Testis (tissue), 3 donors: ENCODE data around the gene NIPSNAP3A. TPM values are rescaled to one million over a fixed set of nuclear protein-coding genes. Genes with fewer than 3 reads are reported as not detected.
A peak's percentile ranks its signal among the peaks of the same experiment; 100 is the strongest.

Experiments used
- DNase-seq: peaks from one replicate; pipeline ENCODE4 v3.0.0-alpha.2; 2019
- H3K27ac ChIP-seq, 2 donors: fragments of 200-600 bp; sonication (generic); one replicate each; pipeline ENCODE4 v1.5.1; 2019
- H3K27me3 ChIP-seq: fragments of 200-600 bp; sonication (generic); one replicate; pipeline ENCODE4 v1.5.1; 2019
- H3K36me3 ChIP-seq: fragments of 200-600 bp; sonication (generic); one replicate; pipeline ENCODE4 v1.5.1; 2017; ENCODE audit warnings: low read depth; ENCODE audit errors: missing control alignments
- H3K4me1 ChIP-seq: fragments of 200-600 bp; sonication (generic); one replicate; pipeline ENCODE4 v1.5.1; 2019
- H3K4me3 ChIP-seq, 2 donors: fragments of 200-600 bp; sonication (generic); one replicate each; pipeline ENCODE4 v1.5.1; 2017 to 2019
- H3K9me3 ChIP-seq: fragments of 200-600 bp; sonication (generic); one replicate; pipeline ENCODE4 v1.5.1; 2017
- CTCF ChIP-seq, 3 experiments: fragments of 450-650 bp in 2 of 3; fragments of 200-600 bp in 1 of 3; sonication (generic) in 1 of 3; IDR thresholded peaks; one replicate each; pipeline ENCODE4 v1.5.1; 2016 to 2019; ENCODE audit warnings: antibody characterized with exemption in 3 of 3, mild to moderate bottlenecking in 2 of 3, moderate library complexity in 1 of 3
- POLR2A ChIP-seq: fragments of 450-650 bp; IDR thresholded peaks from one replicate; pipeline ENCODE4 v1.6.1; 2017; ENCODE audit warnings: antibody characterized with exemption, mild to moderate bottlenecking, moderate library complexity
- WGBS, 2 donors: methylation state at CpG; one replicate each; pipeline ENCODE4 v1.1.5; 2018; 5-methylcytosine and 5-hydroxymethylcytosine counted together
- intact Hi-C: fragments of 100-400 bp; cut with DNase I; formaldehyde crosslinking; loops from one replicate; pipeline ENCODE4 v1.15.1; 2023; ENCODE audit warnings: low total_unique reads
- polyA plus RNA-seq: library from polyadenylated mRNA; stranded (reverse); fragments of 350-450 nt; fragmentation: Illumina TruSeq; extraction: RNeasy Lipid Tissue Mini Kit (QIAGEN cat#74804); gene quantifications from one replicate; pipeline ENCODE4 v1.2.3, GENCODE V29; 2014; ENCODE audit warnings: low read depth, low replicate concordance; ENCODE audit not compliant: insufficient read depth
- total RNA-seq, 2 donors: library from RNA; depleted of rRNA; stranded (reverse); fragments of >200 nt; gene quantifications; one replicate each; pipeline ENCODE4 v1.2.3, GENCODE V29; 2016

The NIPSNAP3A gene
- total and polyA plus RNA-seq, 3 donors from 2014 or later, result 21.6 to 28.8 (median 27.0) TPM

GRCh38 chr9:104746798-104747197 lies 685 bp upstream of the NIPSNAP3A start:
- Histone ChIP-seq H3K27ac (peak overlapping the region in 1 of 2 donors; percentile 91), H3K27me3 (no peaks in the 10 kb centered on the region), H3K36me3 (no peaks in the 10 kb centered on the region), H3K4me3 (peak overlapping the region; percentile 88), H3K4me1 (peaks cover 6% of the 10 kb centered on the region), H3K9me3 (no peaks in the 10 kb centered on the region)
- TF ChIP-seq POLR2A (no peak), CTCF (IDR thresholded peaks at IDR 0.05) (no peak)
- DNase-seq, result no peak
- intact Hi-C loops, result no loop called here
- 0 to 9% methylated on average over 1 of the region's 1 CpG for WGBS, 2 donors

DNA sequence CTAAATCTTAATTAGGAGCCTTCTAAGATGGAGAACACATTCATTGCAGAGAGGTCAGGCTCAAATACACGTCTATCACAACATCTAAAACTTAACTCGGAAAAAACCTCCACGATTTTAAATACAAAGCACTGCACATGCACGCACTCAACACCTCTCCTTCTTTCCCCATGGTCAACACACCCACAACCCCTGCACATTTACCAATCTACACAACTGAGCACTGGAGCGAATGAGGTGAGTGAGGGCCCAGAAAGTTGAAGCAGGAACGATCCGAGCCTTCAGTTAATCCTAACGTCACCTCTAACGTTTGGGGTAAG lies 278 bp upstream of the NIPSNAP3A start:
- Histone ChIP-seq H3K36me3 (no peaks in the 10 kb centered on the region), H3K4me3 (peak overlapping the region; percentile 88), H3K27me3 (no peaks in the 10 kb centered on the region), H3K4me1 (peaks cover 6% of the 10 kb centered on the region), H3K27ac (peak overlapping the region; percentile 91 to 96), H3K9me3 (no peaks in the 10 kb centered on the region)
- 1% methylated on average over 9 of the region's 9 CpGs for WGBS, 2 donors
- TF ChIP-seq POLR2A (no peak), CTCF (IDR thresholded peaks at IDR 0.05) (no peak)
- DNase-seq, result no peak
- intact Hi-C loops, result no loop called here

- H3K27me3 ChIP-seq, result no peaks in the 10 kb centered on the region
- intact Hi-C loops, result no loop called here
- H3K9me3 ChIP-seq, result no peaks in the 10 kb centered on the region
- no peak for DNase-seq
- no peaks in the 10 kb centered on the region for H3K36me3 ChIP-seq
- TF ChIP-seq CTCF (IDR thresholded peaks at IDR 0.05), result no peak
- TF ChIP-seq POLR2A, result no peak
- 6 to 7% methylated on average over 16 to 19 of the region's 19 CpGs for WGBS, 2 donors
- H3K4me1 ChIP-seq, result peaks cover 6% of the 10 kb centered on the region
- peak overlapping the region; percentile 88 for H3K4me3 ChIP-seq
- H3K27ac ChIP-seq, result peak overlapping the region; percentile 91 to 96
Measured at GRCh38 chr9:104748359-104749031, 1.0 kb downstream of the NIPSNAP3A start.

GRCh38 chr9:104750185-104750767 lies 2.8 kb downstream of the NIPSNAP3A start:
- 85 to 97% methylated on average over 3 of the region's 3 CpGs for WGBS, 2 donors
- Histone ChIP-seq H3K27ac (no peak overlapping the region), H3K36me3 (no peaks in the 10 kb centered on the region), H3K4me1 (peaks cover 6% of the 10 kb centered on the region), H3K4me3 (no peak overlapping the region), H3K9me3 (no peaks in the 10 kb centered on the region), H3K27me3 (no peaks in the 10 kb centered on the region)
- intact Hi-C loops, result no loop called here
- DNase-seq, result no peak
- TF ChIP-seq POLR2A (no peak), CTCF (IDR thresholded peaks at IDR 0.05) (no peak)

GRCh38 chr9:104758974-104759373 lies 11.5 kb downstream of the NIPSNAP3A start:
- Histone ChIP-seq H3K4me3 (no peak overlapping the region), H3K36me3 (no peaks in the 10 kb centered on the region), H3K27me3 (no peaks in the 10 kb centered on the region), H3K9me3 (no peaks in the 10 kb centered on the region), H3K27ac (no peak overlapping the region), H3K4me1 (no peaks in the 10 kb centered on the region)
- 54 to 59% methylated on average over 3 of the region's 3 CpGs for WGBS, 2 donors
- intact Hi-C loops, result no loop called here
- TF ChIP-seq CTCF (IDR thresholded peaks at IDR 0.05) (no peak), POLR2A (no peak)
- DNase-seq, result no peak
